ENCODE data around the gene C1GALT1C1L. TPM values are rescaled to one million over a fixed set of nuclear protein-coding genes. Genes with fewer than 3 reads are reported as not detected.

C1GALT1C1L gene
- total and polyA plus RNA-seq, 2 of the 13 experiments (the other 11 are each of a cell fraction or from before 2014, with no cell fraction given), result 1.3 to 2.4 TPM

DNA sequence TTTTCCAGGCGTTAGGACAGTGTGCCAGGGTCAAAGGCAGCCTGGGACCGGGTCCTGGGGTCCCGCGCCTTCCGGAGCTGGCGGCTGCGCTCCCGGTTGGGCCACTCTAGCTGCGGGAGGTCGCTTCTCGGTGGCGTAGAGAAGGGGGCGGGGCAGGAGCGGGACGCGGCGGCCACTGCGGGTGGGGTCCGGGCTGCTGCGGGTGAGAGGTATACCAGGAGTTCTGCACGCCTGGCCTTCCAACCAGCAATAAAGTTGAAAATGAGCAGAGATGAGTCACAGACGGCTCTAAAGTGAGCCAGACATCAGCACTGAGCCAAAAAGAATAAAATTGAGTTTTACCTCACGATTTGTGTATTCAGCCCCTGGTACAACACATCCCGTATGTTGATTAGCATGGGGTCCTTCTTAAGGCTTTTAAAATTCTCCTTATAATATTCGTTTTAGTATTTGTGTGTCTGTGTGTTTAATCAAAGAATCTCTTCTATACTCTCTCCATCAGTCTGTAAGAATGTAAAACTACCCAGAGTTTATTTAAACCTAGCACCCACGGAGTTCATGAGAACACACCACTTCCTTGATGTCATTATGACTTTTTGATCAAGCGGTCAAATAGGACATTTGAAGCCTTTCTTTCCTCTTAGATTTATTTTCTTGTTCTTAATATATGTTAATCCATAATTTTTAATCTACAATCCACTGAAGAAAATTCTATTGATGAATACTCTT, at the start of gene C1GALT1C1L (continued):
- peak; percentile 66 for TF ChIP-seq RBFOX2 (IDR thresholded peaks at IDR 0.05; ENCODE audit: low read depth, low read length)
- no peak for TF ChIP-seq ZNF670 (CRISPR knock-in tag; IDR thresholded peaks at IDR 0.05; ENCODE audit: borderline replicate concordance)
- TF ChIP-seq TAF1 (CRISPR knock-in tag; IDR thresholded peaks at IDR 0.05), result peak; percentile 42; the same call in 1 of the 2 replicates
- 0 out of 2 replicates have a peak, but pooled peaks have one; percentile 29 for TF ChIP-seq ZBTB34 (CRISPR knock-in tag; IDR thresholded peaks at IDR 0.05)
- TF ChIP-seq, protein P1, sequence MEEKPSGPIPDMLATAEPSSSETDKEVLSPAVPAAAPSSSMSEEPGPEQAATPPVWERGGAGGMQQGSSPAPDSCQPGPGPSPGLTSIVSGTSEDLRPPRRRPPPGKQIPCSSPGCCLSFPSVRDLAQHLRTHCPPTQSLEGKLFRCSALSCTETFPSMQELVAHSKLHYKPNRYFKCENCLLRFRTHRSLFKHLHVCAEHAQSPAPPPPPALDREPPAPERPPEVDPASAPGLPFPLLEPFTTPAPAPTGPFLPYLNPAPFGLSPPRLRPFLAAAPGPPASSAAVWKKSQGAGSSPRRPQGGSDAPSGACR (CRISPR knock-in tag; IDR thresholded peaks at IDR 0.05), result 0 out of 2 replicates have a peak, but pooled peaks have one; percentile 32
- peak; percentile 62; the same call in 1 of the 2 replicates for TF ChIP-seq HNF1B (CRISPR knock-in tag; IDR thresholded peaks at IDR 0.05)
- TF ChIP-seq ZNF350 (CRISPR knock-in tag; IDR thresholded peaks at IDR 0.05; ENCODE audit: borderline replicate concordance, low read depth), result peak; percentile 83; the same call in 1 of the 2 replicates
- 0 out of 2 replicates have a peak, but pooled peaks have one; percentile 40 for TF ChIP-seq ZNF747 (CRISPR knock-in tag; IDR thresholded peaks at IDR 0.05; ENCODE audit: borderline replicate concordance)
- TF ChIP-seq SALL1 (CRISPR knock-in tag; IDR thresholded peaks at IDR 0.05), result peak; percentile 84
- peak; percentile 79 for TF ChIP-seq GATAD1 (CRISPR knock-in tag; IDR thresholded peaks at IDR 0.05)
- TF ChIP-seq SMYD3 (CRISPR knock-in tag; IDR thresholded peaks at IDR 0.05), result 0 out of 2 replicates have a peak, but pooled peaks have one; percentile 52
- peak; percentile 86 for TF ChIP-seq THAP11 (CRISPR knock-in tag; IDR thresholded peaks at IDR 0.05)
- TF ChIP-seq, protein P2, sequence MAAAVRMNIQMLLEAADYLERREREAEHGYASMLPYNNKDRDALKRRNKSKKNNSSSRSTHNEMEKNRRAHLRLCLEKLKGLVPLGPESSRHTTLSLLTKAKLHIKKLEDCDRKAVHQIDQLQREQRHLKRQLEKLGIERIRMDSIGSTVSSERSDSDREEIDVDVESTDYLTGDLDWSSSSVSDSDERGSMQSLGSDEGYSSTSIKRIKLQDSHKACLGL (CRISPR knock-in tag; IDR thresholded peaks at IDR 0.05), result no peak
- 0 out of 2 replicates have a peak, but pooled peaks have one; percentile 45 for TF ChIP-seq ZNF552 (CRISPR knock-in tag; IDR thresholded peaks at IDR 0.05; ENCODE audit: borderline replicate concordance)
- TF ChIP-seq, protein P3, sequence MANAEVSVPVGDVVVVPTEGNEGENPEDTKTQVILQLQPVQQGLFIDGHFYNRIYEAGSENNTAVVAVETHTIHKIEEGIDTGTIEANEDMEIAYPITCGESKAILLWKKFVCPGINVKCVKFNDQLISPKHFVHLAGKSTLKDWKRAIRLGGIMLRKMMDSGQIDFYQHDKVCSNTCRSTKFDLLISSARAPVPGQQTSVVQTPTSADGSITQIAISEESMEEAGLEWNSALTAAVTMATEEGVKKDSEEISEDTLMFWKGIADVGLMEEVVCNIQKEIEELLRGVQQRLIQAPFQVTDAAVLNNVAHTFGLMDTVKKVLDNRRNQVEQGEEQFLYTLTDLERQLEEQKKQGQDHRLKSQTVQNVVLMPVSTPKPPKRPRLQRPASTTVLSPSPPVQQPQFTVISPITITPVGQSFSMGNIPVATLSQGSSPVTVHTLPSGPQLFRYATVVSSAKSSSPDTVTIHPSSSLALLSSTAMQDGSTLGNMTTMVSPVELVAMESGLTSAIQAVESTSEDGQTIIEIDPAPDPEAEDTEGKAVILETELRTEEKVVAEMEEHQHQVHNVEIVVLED (CRISPR knock-in tag; IDR thresholded peaks at IDR 0.05; ENCODE audit: borderline replicate concordance), result peak; percentile 53; the same call in 1 of the 2 replicates
- peak; percentile 52 for TF ChIP-seq GABPA (IDR thresholded peaks at IDR 0.05; ENCODE audit: low read depth, low read length)
- peak; percentile 76 for TF ChIP-seq GABPA (CRISPR knock-in tag; IDR thresholded peaks at IDR 0.05; ENCODE audit: low read depth)
- peak; percentile 83 for TF ChIP-seq REPIN1 (CRISPR knock-in tag; IDR thresholded peaks at IDR 0.05; ENCODE audit: borderline replicate concordance, low read depth)
- 0 out of 2 replicates have a peak, but pooled peaks have one; percentile 35 for TF ChIP-seq MTA1 (CRISPR knock-in tag; IDR thresholded peaks at IDR 0.05; ENCODE audit: borderline replicate concordance)
- no peak for TF ChIP-seq ZBTB8A (CRISPR knock-in tag; IDR thresholded peaks at IDR 0.05; ENCODE audit: borderline replicate concordance, low read depth)
- peak; percentile 89 for TF ChIP-seq BORCS8-MEF2B (CRISPR knock-in tag; IDR thresholded peaks at IDR 0.05)
